ENCODE measurements around the gene SEMG2. TPM values are rescaled to one million over a fixed set of nuclear protein-coding genes. Genes with fewer than 3 reads are reported as not detected.

Gene SEMG2, protein sequence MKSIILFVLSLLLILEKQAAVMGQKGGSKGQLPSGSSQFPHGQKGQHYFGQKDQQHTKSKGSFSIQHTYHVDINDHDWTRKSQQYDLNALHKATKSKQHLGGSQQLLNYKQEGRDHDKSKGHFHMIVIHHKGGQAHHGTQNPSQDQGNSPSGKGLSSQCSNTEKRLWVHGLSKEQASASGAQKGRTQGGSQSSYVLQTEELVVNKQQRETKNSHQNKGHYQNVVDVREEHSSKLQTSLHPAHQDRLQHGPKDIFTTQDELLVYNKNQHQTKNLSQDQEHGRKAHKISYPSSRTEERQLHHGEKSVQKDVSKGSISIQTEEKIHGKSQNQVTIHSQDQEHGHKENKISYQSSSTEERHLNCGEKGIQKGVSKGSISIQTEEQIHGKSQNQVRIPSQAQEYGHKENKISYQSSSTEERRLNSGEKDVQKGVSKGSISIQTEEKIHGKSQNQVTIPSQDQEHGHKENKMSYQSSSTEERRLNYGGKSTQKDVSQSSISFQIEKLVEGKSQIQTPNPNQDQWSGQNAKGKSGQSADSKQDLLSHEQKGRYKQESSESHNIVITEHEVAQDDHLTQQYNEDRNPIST
- total RNA-seq: not detected in 2 replicates
- not detected for total RNA-seq (2013)
- polyA plus RNA-seq: not detected in 2 replicates
- polyA minus RNA-seq: not detected in 2 replicates

DNA sequence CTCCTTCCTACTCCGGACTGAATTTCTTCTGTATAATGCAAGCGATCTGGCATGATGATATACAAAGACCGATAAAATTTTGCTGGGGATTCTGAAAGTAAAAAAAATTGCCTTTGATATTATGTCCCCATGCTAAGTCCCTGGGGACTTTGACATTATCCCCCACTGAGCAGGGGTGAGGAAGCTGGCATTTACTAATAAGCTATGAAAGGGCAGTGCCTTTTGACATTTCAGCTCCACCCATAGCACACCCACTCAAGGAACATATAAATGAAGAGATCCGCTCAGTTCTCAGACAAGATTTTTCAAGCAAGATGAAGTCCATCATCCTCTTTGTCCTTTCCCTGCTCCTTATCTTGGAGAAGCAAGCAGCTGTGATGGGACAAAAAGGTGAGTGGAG lies at the start of gene SEMG2:
SEMG2 (plus strand) TSS at position 298 of the 400 bp plus-strand sequence; CDS start at position 315, 17 bp downstream.
- no peaks in the 10 kb centered on the region for H3K9me3 Mint-ChIP-seq (ENCODE audit: insufficient read depth)
- ChIA-PET CTCF (interaction anchor here (1.2 kb wide), 1 partner anchor 200 kb away, joined by 3 read pairs; no protein-coding TSS in a partner anchor), POLR2A (no interaction called here)
- intact Hi-C loops (cut with micrococcal nuclease): no loop called here
- H3K36me3 ChIP-seq (replicated peaks in 1 of 2; ENCODE audit: control extremely low read depth in 1 of 2, control insufficient read depth in 1 of 2, extremely low read depth in 1 of 2, insufficient read depth in 2 of 2, low read length in 1 of 2): no peaks in the 10 kb centered on the region
- no peak for TF ChIP-seq EZH2 (IDR thresholded peaks at IDR 0.05; ENCODE audit: borderline replicate concordance, insufficient read depth, low read depth, low read length, poor library complexity, severe bottlenecking)
- TF ChIP-seq, protein P1, sequence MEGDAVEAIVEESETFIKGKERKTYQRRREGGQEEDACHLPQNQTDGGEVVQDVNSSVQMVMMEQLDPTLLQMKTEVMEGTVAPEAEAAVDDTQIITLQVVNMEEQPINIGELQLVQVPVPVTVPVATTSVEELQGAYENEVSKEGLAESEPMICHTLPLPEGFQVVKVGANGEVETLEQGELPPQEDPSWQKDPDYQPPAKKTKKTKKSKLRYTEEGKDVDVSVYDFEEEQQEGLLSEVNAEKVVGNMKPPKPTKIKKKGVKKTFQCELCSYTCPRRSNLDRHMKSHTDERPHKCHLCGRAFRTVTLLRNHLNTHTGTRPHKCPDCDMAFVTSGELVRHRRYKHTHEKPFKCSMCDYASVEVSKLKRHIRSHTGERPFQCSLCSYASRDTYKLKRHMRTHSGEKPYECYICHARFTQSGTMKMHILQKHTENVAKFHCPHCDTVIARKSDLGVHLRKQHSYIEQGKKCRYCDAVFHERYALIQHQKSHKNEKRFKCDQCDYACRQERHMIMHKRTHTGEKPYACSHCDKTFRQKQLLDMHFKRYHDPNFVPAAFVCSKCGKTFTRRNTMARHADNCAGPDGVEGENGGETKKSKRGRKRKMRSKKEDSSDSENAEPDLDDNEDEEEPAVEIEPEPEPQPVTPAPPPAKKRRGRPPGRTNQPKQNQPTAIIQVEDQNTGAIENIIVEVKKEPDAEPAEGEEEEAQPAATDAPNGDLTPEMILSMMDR (IDR thresholded peaks at IDR 0.05): no peak
- H3K9me3 ChIP-seq (ENCODE audit: control extremely low read depth in 1 of 3, control insufficient read depth in 2 of 3, insufficient read depth in 1 of 3, low read length in 2 of 3): no peaks in the 10 kb centered on the region
- ATAC-seq (ENCODE audit: low read depth) (no peak), DNase-seq (no peak)
- peaks cover 0 to 9% (median 4%) of the 10 kb centered on the region in 4 experiments for H3K27me3 ChIP-seq (replicated peaks in 1 of 4; ENCODE audit: control extremely low read depth in 1 of 4, control insufficient read depth in 3 of 4, insufficient read depth in 4 of 4, low read length in 3 of 4)
- no peaks in the 10 kb centered on the region for H4K20me1 ChIP-seq (ENCODE audit: control insufficient read depth, insufficient read depth, low read length, poor library complexity, severe bottlenecking)
- no peak within 1 kb of the TSS for H3K4me2 ChIP-seq (replicated peaks; ENCODE audit: low read depth, low read length, poor library complexity, severe bottlenecking)
- no peak within 1 kb of the TSS for H2AFZ ChIP-seq (ENCODE audit: insufficient read depth, low read depth, low read length, poor library complexity, severe bottlenecking)
- no peak within 1 kb of the TSS for H3K27ac Mint-ChIP-seq
- H3K27me3 Mint-ChIP-seq: peaks cover 50% of the 10 kb centered on the region
- H3K79me2 ChIP-seq (ENCODE audit: control insufficient read depth, insufficient read depth, low read length): no peaks in the 10 kb centered on the region
- H3K27ac ChIP-seq (ENCODE audit: low read length in 2 of 2): no peak within 1 kb of the TSS
- no peak within 1 kb of the TSS for H3K4me3 ChIP-seq (ENCODE audit: control extremely low read depth in 1 of 5, extremely low read depth in 1 of 5, insufficient read depth in 1 of 5, low read depth in 2 of 5, low read length in 4 of 5)
- H3K4me1 ChIP-seq (ENCODE audit: control insufficient read depth in 2 of 2, insufficient read depth in 2 of 2, low read length in 2 of 2): no peaks in the 10 kb centered on the region
- H3K4me3 Mint-ChIP-seq: no peak within 1 kb of the TSS
- H3K4me1 Mint-ChIP-seq: no peaks in the 10 kb centered on the region
- WGBS (ENCODE audit: insufficient coverage): no CpG with 5 or more reads among the region's 4 CpGs
- H3K9ac ChIP-seq (ENCODE audit: low read length): no peak within 1 kb of the TSS

DNA sequence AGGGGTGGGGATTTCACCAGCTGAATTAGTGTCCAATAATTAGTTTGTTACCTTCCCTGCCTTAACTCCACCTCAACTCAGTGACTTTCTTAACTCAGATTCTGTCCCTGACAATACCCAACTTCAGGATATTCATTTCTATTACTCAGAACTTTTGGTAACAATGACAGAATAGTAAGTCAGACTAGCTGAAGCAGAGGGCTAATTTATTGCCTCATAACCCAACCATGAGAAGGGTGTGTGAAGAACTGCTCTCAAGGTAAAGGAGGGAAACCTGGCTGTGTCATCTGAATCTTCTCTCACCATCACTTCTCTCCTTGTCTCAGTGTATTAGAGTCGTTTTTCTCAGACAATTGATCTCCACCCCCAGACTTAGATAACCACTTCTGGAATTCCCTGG lies 47.7 kb upstream of the SEMG2 start:
- no peak overlapping the region for H3K27ac ChIP-seq (ENCODE audit: low read length in 2 of 2)
- H2AFZ ChIP-seq (ENCODE audit: insufficient read depth, low read depth, low read length, poor library complexity, severe bottlenecking): no peak overlapping the region
- peaks cover 20% of the 10 kb centered on the region for H3K27me3 Mint-ChIP-seq
- TF ChIP-seq, protein P1 (IDR thresholded peaks at IDR 0.05): no peak
- no peak for TF ChIP-seq EZH2 (IDR thresholded peaks at IDR 0.05; ENCODE audit: borderline replicate concordance, insufficient read depth, low read depth, low read length, poor library complexity, severe bottlenecking)
- H3K4me1 Mint-ChIP-seq: no peaks in the 10 kb centered on the region
- H4K20me1 ChIP-seq (ENCODE audit: control insufficient read depth, insufficient read depth, low read length, poor library complexity, severe bottlenecking): no peaks in the 10 kb centered on the region
- POLR2A ChIA-PET: no interaction called here
- H3K27me3 ChIP-seq (replicated peaks in 1 of 4; ENCODE audit: control extremely low read depth in 1 of 4, control insufficient read depth in 3 of 4, insufficient read depth in 4 of 4, low read length in 3 of 4): no peaks in the 10 kb centered on the region
- H3K79me2 ChIP-seq (ENCODE audit: control insufficient read depth, insufficient read depth, low read length): no peaks in the 10 kb centered on the region
- no peak overlapping the region for H3K4me3 ChIP-seq (ENCODE audit: control extremely low read depth in 1 of 5, extremely low read depth in 1 of 5, insufficient read depth in 1 of 5, low read depth in 2 of 5, low read length in 4 of 5)
- H3K9me3 ChIP-seq (ENCODE audit: control extremely low read depth in 1 of 3, control insufficient read depth in 2 of 3, insufficient read depth in 1 of 3, low read length in 2 of 3): no peaks in the 10 kb centered on the region
- CTCF ChIA-PET: no interaction called here
- no peak for ATAC-seq (ENCODE audit: low read depth)
- no peaks in the 10 kb centered on the region for H3K36me3 ChIP-seq (replicated peaks in 1 of 2; ENCODE audit: control extremely low read depth in 1 of 2, control insufficient read depth in 1 of 2, extremely low read depth in 1 of 2, insufficient read depth in 2 of 2, low read length in 1 of 2)
- H3K4me1 ChIP-seq (ENCODE audit: control insufficient read depth in 2 of 2, insufficient read depth in 2 of 2, low read length in 2 of 2): no peaks in the 10 kb centered on the region
- no peaks in the 10 kb centered on the region for H3K9me3 Mint-ChIP-seq (ENCODE audit: insufficient read depth)
- H3K4me3 Mint-ChIP-seq: no peak overlapping the region
- no peak overlapping the region for H3K4me2 ChIP-seq (replicated peaks; ENCODE audit: low read depth, low read length, poor library complexity, severe bottlenecking)
- WGBS (ENCODE audit: insufficient coverage): 40% methylated on average over 1 of the region's 1 CpG
- no peak for DNase-seq
- intact Hi-C loops (cut with micrococcal nuclease): no loop called here
- H3K27ac Mint-ChIP-seq: no peak overlapping the region
- H3K9ac ChIP-seq (ENCODE audit: low read length): no peak overlapping the region

Data from B cell (primary cell).